ENCODE data around the gene FLNC.

The FLNC gene

DNA sequence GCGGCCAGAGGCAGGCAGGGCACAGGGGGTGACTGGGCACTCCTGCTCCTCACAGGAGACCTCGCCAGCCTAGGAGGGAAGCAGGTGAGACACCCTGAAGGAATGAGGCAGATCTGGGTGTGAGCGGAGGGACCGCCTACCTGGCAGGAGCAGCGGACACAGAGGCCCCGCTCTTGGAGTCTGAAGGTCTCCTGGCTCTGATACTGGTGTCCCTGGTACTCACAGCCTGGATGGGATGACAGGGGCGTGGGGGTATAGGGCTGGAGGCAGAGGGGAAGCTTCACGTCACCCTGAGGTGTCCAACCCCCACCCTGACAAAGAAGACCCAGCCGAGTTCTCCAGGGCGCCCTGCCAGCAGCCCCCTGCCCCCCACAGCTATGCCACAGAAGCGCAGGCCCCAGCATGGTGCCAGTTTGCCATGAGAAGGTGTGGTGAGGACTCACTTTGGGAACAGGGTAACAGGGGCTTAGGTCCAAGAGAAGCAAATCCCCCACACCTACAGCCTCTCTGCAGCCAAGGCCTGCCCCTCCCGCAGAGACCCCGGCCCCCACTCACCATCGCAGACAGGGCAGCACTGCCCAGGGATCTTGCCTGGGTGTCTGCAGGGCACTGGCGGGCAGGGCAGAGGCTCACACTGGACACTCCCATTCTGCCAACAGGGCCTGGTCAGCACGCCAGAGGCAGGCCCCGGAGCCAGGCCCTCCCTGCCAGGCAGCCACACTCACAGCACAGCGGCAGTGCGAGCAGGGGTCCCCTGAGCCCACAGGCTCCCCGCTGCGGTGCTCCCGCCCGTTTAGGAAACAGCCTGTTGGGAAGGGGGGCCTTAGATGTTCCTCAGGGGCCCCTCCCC lies 63.3 kb downstream of the FLNC start:
- no peak for DNase-seq

DNA sequence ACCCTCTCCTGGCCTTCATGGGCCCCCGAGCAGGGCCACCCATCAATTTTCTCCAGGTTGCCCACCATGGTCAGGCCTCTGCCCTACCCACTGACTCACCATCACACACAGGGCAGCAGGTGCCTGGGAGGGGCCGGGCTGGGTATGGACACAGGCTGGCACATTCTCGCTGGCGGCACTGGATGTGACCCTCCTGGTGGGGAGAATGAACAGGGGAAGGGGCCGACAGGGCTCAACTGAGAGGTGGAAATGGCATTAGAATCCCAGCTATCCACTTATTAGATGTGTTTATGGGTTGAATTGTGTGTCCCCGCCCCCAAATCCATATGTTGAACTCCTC lies 63.9 kb downstream of the FLNC start:
- no peak for DNase-seq

DNA sequence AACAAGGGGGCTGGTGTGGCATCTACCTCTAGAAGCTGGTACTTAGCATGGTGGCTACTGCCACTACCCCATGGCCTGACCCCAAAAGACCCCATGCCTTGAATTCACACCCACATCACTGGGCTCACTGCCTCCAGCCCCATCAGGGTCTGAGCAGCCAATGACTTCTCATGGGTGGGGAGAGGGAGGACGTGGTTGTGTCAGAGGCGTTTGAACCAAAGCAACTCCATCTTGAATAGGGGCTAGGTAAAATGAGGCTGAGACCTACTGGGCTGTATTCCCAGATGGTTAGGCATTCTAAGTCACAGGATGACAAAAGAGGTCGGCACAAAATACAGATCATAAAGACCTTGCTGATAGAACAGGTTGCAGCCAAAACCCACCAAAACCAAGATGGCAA lies 65.1 kb downstream of the FLNC start:
- no peak for DNase-seq

DNA sequence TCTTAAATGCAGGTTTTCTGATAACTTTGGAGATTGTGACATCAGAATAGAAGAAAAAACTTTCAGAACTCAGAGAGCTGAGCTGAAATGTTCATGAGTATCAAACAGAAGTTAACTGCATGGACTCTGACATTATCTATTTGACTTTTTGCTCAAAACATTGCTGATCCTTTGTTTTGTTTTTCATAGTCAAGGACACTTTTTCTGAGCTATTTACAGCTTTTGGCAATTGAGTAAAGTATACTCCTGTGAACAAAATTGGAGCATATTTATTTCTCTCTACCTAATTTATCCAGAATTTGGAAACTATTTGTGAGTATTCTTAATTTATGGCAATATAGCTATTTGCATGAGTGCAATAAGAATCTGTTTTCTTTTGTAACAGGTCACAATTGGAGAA lies 69.2 kb downstream of the FLNC start:
- DNase-seq, result no peak

DNA sequence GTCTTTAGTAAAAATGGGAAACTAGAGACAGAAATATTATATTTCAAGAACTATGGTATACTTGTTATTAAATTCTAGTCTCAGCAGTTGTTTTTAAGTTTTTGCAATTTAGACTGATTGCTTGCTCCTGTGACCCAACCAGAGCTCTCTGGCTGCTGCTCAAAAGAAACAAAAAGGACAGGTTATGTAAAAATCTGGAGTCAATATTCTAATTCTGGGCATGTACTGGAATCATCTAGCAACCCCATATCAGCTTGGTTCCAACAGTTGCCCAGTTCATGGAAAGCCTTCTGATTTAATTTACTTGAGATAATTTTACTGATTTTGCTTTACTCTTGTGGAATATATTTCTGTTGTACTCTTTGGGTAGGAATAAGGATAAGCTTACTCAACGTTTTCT lies 70.0 kb downstream of the FLNC start:
- DNase-seq, result no peak

DNA sequence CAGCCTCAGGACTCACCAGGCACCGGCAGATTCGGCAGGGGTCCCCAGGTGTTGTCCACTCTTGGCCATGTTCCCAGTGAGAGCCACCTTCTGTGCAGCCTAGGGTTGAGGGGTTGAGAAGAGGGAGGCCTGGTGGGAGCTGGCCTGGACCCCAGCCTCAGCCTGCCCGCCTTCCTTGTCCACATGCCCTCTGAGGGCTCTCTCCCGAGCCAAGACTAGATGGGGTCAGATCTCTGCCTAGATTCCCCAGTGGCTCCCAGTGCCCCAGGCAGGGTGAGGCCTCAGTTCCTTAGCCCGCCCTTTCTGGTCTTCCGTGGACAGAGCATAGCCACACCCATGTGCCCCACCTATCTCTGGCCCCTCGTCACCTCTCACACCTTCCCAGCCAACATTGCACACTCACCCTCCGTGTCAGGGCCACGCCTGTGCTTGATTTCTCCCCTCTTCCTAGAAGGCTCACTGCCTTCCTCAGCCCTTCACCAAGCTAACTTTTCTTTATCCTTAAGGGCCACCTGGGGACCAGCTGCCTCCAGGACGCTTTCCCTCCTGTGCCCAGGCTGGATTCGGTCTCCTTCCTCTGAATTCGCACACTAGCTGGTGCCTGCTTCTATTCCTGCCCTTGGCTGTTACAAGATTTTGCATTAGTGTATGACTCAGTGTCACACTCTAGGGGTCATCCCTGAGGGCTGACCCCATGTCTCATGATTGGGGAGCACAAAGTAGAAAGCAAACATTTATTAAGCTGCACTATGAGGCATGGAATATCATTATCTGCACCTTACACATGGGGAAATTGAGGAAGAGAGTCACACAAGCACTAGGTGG lies 72.8 kb downstream of the FLNC start:
- DNase-seq, result no peak

DNA sequence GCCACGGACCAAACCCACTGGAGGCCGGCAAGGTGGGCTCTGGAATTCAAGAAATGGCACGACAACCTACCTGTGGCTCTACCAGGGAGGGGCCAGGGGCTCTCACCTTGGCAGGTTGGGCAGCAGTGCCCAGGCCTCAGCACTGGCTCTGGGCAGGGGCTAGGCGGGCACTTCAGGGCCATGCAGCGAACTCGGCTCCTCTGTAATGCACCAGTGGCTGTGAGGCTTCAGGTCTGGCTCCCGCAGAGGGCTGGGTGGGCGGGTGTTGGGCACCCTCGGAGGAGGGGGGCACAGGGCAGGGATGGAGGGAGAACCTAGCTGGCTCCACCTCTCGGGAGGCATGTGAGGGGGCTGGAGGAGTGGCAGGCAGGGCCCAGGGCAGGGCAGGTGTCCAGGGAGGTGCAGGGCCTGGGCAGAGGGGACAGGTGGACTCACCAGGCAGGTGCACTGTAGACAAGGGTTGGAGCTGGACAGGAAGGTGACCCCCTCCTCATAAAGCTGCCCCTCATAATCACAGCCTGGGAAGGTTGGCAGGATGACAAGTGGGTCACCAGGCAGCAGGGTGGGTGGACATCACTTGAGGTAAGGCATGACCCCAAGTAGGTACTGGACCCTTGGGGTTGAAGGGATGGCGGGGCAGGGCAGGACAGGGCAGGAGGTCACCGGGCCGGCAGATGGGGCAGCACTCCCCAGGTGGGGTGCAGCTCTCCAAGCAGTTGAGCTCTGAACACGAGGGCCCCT lies 73.6 kb downstream of the FLNC start:
- DNase-seq, result no peak

DNA sequence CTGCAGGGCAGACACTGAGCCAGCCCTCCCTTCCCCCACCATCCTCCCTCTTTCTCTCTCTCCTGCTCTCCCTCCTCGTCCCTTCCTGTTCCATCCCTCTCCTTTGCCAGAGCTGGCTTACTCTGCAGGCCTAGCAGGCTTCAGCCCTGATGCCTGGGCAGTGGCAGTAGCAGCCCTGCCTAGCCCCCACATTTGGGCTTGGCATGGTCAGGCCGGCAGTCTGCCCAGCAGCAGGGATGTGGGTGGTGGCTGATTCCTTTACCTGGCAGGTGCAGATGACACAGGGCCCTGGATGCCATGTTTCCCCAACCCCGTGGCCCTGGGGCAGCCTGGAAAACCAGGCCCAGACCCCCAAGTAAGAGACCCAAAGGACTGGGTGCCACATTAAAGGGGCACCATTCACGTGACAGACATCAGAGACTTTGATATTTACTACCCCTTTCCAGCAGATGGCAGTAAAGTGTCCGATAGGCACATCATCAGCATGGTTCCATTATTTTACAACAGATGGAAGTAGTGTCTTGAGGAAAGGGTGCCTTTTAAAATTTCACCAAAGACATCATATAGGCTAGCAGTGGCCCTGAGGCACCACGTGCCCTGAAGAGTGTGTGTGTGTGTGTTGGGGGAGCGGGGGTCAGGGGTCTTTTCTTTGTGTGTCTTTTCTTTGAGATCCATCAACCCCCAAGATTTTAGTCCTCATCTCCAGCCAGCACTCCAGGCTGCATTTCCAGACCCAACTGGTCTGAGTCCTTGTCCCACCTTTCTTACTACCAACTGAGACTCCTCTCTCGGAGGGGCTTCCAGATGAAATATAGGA lies 74.4 kb downstream of the FLNC start:
- DNase-seq, result peak; percentile 28

DNA sequence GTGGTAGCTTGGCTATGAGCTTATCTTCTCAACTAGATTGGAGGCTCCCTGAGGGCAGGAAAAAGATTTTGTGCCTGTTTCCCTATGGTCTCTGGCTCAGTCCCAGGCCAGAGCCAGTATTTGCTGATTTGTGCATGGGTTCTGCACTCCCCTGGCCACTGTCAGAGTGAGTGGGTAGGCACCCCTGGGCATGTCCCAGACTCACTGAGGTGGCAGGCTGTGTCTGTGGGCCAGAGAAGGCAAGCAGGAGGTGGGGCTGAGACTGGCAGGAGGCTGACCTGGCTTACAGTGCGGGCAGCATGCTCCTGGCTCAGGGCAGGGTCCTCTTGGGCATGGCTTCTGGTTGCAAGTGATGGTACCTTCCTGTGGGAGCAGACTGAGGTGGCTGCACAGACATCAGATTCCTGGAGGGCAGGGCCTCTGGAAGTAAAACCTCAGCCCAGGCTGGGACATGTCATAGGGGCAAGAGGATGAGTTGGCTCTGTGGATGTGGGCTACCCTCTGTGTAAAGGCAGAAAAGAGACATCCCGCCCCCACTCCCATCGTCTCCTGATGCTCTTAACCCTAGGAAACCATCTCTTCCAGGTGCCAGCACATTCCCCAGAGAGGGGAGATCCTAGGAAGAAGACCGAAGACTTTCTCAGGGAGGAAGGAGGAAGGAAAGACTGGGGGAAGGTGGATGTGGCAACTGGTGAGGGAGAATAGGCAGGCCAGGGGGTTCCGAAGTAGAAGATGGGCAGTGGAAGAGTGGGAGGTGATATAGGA lies 76.0 kb downstream of the FLNC start:
- DNase-seq, result no peak

DNA sequence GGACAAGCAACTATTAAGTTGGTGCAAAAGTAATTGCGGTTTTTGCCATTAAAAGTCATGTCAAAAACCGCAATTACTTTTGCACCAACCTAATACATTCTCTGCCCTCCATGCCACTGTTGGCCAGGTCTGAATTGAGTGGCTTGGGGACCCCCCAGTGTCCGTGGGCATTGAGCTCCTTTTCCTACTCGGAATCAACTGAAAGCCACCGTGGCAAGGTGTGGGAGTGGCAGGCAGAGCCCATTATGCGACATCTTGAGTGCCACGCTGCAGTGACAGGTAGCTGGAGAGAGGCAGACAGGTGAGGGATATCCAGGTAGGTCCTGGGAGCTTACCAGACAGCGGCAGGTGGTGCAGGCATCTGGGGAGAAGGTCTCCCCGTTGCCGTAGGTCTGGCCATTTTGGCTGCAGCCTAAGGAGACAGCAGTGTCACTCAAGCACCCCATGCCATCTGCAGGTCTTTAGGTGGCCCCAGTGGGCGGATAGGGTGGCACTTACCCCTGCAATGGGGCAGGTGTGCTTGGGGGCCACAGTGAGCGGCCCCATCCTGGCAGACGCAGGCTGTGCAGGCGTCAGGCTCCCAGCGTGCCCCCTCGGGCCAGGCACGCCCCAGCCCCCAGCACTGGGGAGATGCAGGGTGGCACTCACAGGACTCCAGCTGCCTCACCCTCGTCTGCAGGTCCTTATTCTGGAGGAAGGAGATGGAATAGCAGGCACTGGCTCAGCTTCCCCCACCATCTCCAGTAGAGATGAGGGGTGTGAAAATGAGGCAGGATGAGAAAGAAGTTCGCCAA lies 76.8 kb downstream of the FLNC start:
- DNase-seq, result no peak
